PC-3 (cell line): Measurements from ENCODE around the gene VPS37D. TPM values are rescaled to one million over a fixed set of nuclear protein-coding genes. Genes with fewer than 3 reads are reported as not detected.

ENCODE experiments used
- ATAC-seq: fragments of 200-7000 bp; cut with Tn5 transposase; 2 replicates; pipeline ENCODE4 v1.9.1; 2020; ENCODE audit warnings: mild to moderate bottlenecking, moderate library complexity
- BruUV-seq: library from RNA; stranded (reverse); fragments of 400-500 nt; replicated peaks from 2 replicates; lab custom pipeline; 2021; lab: Mats Ljungman, UMichigan
- CTCF ChIA-PET: fragments of 300-600 bp; sonication (Branson Sonifier 250); formaldehyde crosslinking; loops from one replicate; lab custom pipeline; 2022; ENCODE audit warnings: antibody characterized with exemption; lab: Charles Lee
- POLR2A ChIA-PET: fragments of 300-600 bp; sonication (Branson Sonifier 250); formaldehyde crosslinking; loops from one replicate; lab custom pipeline; 2022; ENCODE audit warnings: antibody characterized with exemption; ENCODE audit not compliant: unreplicated experiment; lab: Charles Lee
- DNase-seq: peaks from one replicate; pipeline ENCODE4 v3.0.0-alpha.2; 2015
- H2AFZ ChIP-seq: fragments of 300-600 bp; sonication (generic); 2 replicates; pipeline ENCODE4 v1.6.0; 2016; ENCODE audit warnings: antibody characterized with exemption, low read length
- H3F3A ChIP-seq: fragments of 300-600 bp; sonication (generic); one replicate; pipeline ENCODE4 v1.6.0; 2017; ENCODE audit warnings: antibody characterized with exemption, low read length, control low read depth, mild to moderate bottlenecking; ENCODE audit not compliant: unreplicated experiment
- H3K27ac ChIP-seq: fragments of 300-600 bp; sonication (generic); 2 replicates; pipeline ENCODE4 v1.5.1; 2016; ENCODE audit warnings: mild to moderate bottlenecking, low read length
- H3K27me3 ChIP-seq: fragments of 300-600 bp; sonication (generic); 2 replicates; pipeline ENCODE4 v1.6.1; 2016; ENCODE audit warnings: low read length, mixed read lengths
- H3K36me3 ChIP-seq: fragments of 300-600 bp; sonication (generic); 2 replicates; pipeline ENCODE4 v1.6.1; 2016; ENCODE audit warnings: low read depth, mixed run types, low read length, mixed read lengths
- H3K4me1 ChIP-seq: fragments of 300-600 bp; sonication (generic); 2 replicates; pipeline ENCODE4 v1.5.1; 2016; ENCODE audit warnings: low read length; ENCODE audit not compliant: insufficient read depth
- H3K4me2 ChIP-seq: fragments of 300-600 bp; sonication (generic); 2 replicates; pipeline ENCODE4 v1.6.0; 2016; ENCODE audit warnings: low read length
- H3K4me3 ChIP-seq: fragments of 300-600 bp; sonication (generic); 2 replicates; pipeline ENCODE4 v1.5.1; 2016; ENCODE audit warnings: mild to moderate bottlenecking, low read length, mixed read lengths
- H3K79me2 ChIP-seq: fragments of 300-600 bp; sonication (generic); 2 replicates; pipeline ENCODE4 v1.6.1; 2017; ENCODE audit warnings: low read length, mixed read lengths
- H3K9ac ChIP-seq: fragments of 300-600 bp; sonication (generic); 2 replicates; pipeline ENCODE4 v1.6.0; 2016; ENCODE audit warnings: mild to moderate bottlenecking, low read length
- H3K9me2 ChIP-seq: fragments of 300-600 bp; sonication (generic); replicated peaks from 2 replicates; pipeline ENCODE4 v1.6.1; 2016; ENCODE audit warnings: mixed run types, low read length, mixed read lengths
- H3K9me3 ChIP-seq: fragments of 300-600 bp; sonication (generic); 2 replicates; pipeline ENCODE4 v1.6.1; 2016; ENCODE audit warnings: low read length, mixed read lengths
- H4K20me1 ChIP-seq: fragments of 300-600 bp; sonication (generic); 2 replicates; pipeline ENCODE4 v1.6.1; 2016; ENCODE audit warnings: low read length, mixed read lengths
- CTCF ChIP-seq: fragments of 300-600 bp; sonication (generic); conservative IDR thresholded peaks from 2 replicates; pipeline ENCODE4 v1.5.1; 2017; ENCODE audit warnings: antibody characterized with exemption, low read depth, mild to moderate bottlenecking, low read length
- EZH2 ChIP-seq: fragments of 300-600 bp; sonication (generic); IDR thresholded peaks from one replicate; pipeline ENCODE4 v1.6.1; 2017; ENCODE audit warnings: antibody characterized with exemption, mild to moderate bottlenecking, low read length; ENCODE audit not compliant: unreplicated experiment
- EZH2phosphoT487 ChIP-seq: fragments of 300-600 bp; sonication (generic); IDR thresholded peaks from 2 replicates; pipeline ENCODE4 v1.6.1; 2018; ENCODE audit warnings: mild to moderate bottlenecking, antibody characterized with exemption, low read length, borderline replicate concordance
- intact Hi-C: fragments of 100-400 bp; cut with micrococcal nuclease; formaldehyde crosslinking; loops from 2 replicates; pipeline ENCODE4 v1.9.0; 2023
- total RNA-seq: library from RNA; depleted of rRNA; stranded (reverse); fragments of >200 nt; gene quantifications from 2 replicates; pipeline ENCODE4 v1.2.3, GENCODE V29; 2014

The VPS37D gene
- total RNA-seq, 1 experiment from 2014 or later = 6.3 TPM

GRCh38 chr7:73704640-73705550 is 37.3 kb downstream of the VPS37D start:
- H3F3A ChIP-seq = peaks cover 14% of the 10 kb centered on the region
- H3K9me3 ChIP-seq = no peaks in the 10 kb centered on the region
- H3K27me3 ChIP-seq = no peaks in the 10 kb centered on the region
- ChIA-PET POLR2A (interaction anchor here (0.5 to 3.3 kb wide), 4 partner anchors 11 to 15 kb away, joined by 4 to 90 read pairs (median 24); partner anchors contain the start of gene STX1A), CTCF (interaction anchor here (0.6 to 1.0 kb wide), 6 partner anchors 14 to 137 kb away, joined by 3 to 7 read pairs (median 4); partner anchors contain the start of gene METTL27)
- H2AFZ ChIP-seq = no peak overlapping the region
- H3K79me2 ChIP-seq = peaks cover 31% of the 10 kb centered on the region
- H3K4me1 ChIP-seq = peaks cover 46% of the 10 kb centered on the region
- H3K36me3 ChIP-seq = peaks cover 56% of the 10 kb centered on the region
- peak; percentile 52 for ATAC-seq
- H3K9me2 ChIP-seq = no peaks in the 10 kb centered on the region
- H4K20me1 ChIP-seq = peaks cover 16% of the 10 kb centered on the region
- peak overlapping the region; percentile 24; the same call in 1 of the 2 replicates for H3K4me3 ChIP-seq
- peak overlapping the region; percentile 100 for H3K27ac ChIP-seq
- no peak for TF ChIP-seq CTCF
- no peak for TF ChIP-seq EZH2
- TF ChIP-seq EZH2phosphoT487 = no peak
- peak overlapping the region; percentile 95 for H3K9ac ChIP-seq
- H3K4me2 ChIP-seq = peak overlapping the region; percentile 71
- intact Hi-C loops = loop anchor here (2.0 kb wide), 2 partner anchors 14 to 22 kb away; partner anchors contain the start of genes BUD23, DNAJC30 and STX1A
- BruUV-seq = TSS peak; percentile 5
- peak; percentile 97 for DNase-seq

GRCh38 chr7:73705551-73705920 is 37.9 kb downstream of the VPS37D start:
- ChIA-PET POLR2A (interaction anchor here (2.8 to 3.3 kb wide), 2 partner anchors 10 to 14 kb away, joined by 44 to 90 read pairs; partner anchors contain the start of gene STX1A), CTCF (interaction anchor here (0.6 to 1.8 kb wide), 4 partner anchors 15 to 137 kb away, joined by 4 to 7 read pairs (median 5); partner anchors contain the start of gene METTL27)
- DNase-seq (peak; percentile 62), ATAC-seq (peak; percentile 8)
- H3K4me2 ChIP-seq = peak overlapping the region; percentile 71
- H2AFZ ChIP-seq = no peak overlapping the region
- H3K4me1 ChIP-seq = peaks cover 46% of the 10 kb centered on the region
- intact Hi-C loops = loop anchor here (2.0 kb wide), 2 partner anchors 13 to 23 kb away; partner anchors contain the start of genes BUD23, DNAJC30 and STX1A
- peaks cover 52% of the 10 kb centered on the region for H3K36me3 ChIP-seq
- peak overlapping the region; percentile 24; the same call in 1 of the 2 replicates for H3K4me3 ChIP-seq
- H3F3A ChIP-seq = peaks cover 14% of the 10 kb centered on the region
- TF ChIP-seq EZH2phosphoT487 (no peak), CTCF (no peak)
- H3K27me3 ChIP-seq = no peaks in the 10 kb centered on the region
- peaks cover 37% of the 10 kb centered on the region for H3K79me2 ChIP-seq
- H3K9me3 ChIP-seq = no peaks in the 10 kb centered on the region
- BruUV-seq = no TSS peak
- H4K20me1 ChIP-seq = peaks cover 16% of the 10 kb centered on the region
- H3K9ac ChIP-seq = peak overlapping the region; percentile 95
- H3K9me2 ChIP-seq = no peaks in the 10 kb centered on the region
- peak overlapping the region; percentile 100 for H3K27ac ChIP-seq
